Epithelial cell of proximal tubule (primary cell): ENCODE measurements around the gene TNFRSF1B. TPM values are rescaled to one million over a fixed set of nuclear protein-coding genes. Genes with fewer than 3 reads are reported as not detected.

Experiments used
- DNase-seq: peaks from one replicate; pipeline ENCODE4 v3.0.0-alpha.2; 2011; ENCODE audit warnings: low read depth
- H3K4me3 ChIP-seq: 2 replicates; pipeline ENCODE4 v1.5.1; 2011; ENCODE audit warnings: low read depth, mild to moderate bottlenecking, low read length
- CTCF ChIP-seq: conservative IDR thresholded peaks from 2 replicates; pipeline ENCODE4 v1.5.1; 2012; ENCODE audit warnings: low read depth, mild to moderate bottlenecking, low read length
- total RNA-seq: library from RNA; depleted of rRNA; stranded (reverse); fragments of >200 nt; gene quantifications from 2 replicates; pipeline ENCODE4 v1.2.3, GENCODE V29; 2015

TNFRSF1B gene
- total RNA-seq, 1 donor from 2014 or later, result 0.06 TPM

GRCh38 chr1:12142891-12143630, 23.7 kb upstream of the TNFRSF1B start:
- no peak for DNase-seq
- no peak overlapping the region for H3K4me3 ChIP-seq
- no peak for TF ChIP-seq CTCF

GRCh38 chr1:12143631-12144155, 23.1 kb upstream of the TNFRSF1B start:
- no peak for TF ChIP-seq CTCF
- H3K4me3 ChIP-seq, result no peak overlapping the region
- DNase-seq, result no peak

- no peak for DNase-seq
- H3K4me3 ChIP-seq, result no peak overlapping the region
- TF ChIP-seq CTCF, result no peak
Observed at GRCh38 chr1:12144236-12144635, 22.6 kb upstream of the TNFRSF1B start.

- no peak for DNase-seq
- TF ChIP-seq CTCF, result no peak
Observed at GRCh38 chr1:12144969-12145368, 21.8 kb upstream of the TNFRSF1B start.

GRCh38 chr1:12145616-12146342, 21.0 kb upstream of the TNFRSF1B start:
- DNase-seq, result no peak
- H3K4me3 ChIP-seq, result no peak overlapping the region
- TF ChIP-seq CTCF, result no peak

More at GRCh38 chr1:12144969-12145368, 21.8 kb upstream of the TNFRSF1B start:
- H3K4me3 ChIP-seq, result no peak overlapping the region

GRCh38 chr1:12146343-12147112, 20.3 kb upstream of the TNFRSF1B start:
- no peak overlapping the region for H3K4me3 ChIP-seq
- no peak for DNase-seq
- no peak for TF ChIP-seq CTCF
